ENCODE results near the gene PRKCG. TPM values are rescaled to one million over a fixed set of nuclear protein-coding genes. Genes with fewer than 3 reads are reported as not detected.
A peak's percentile ranks its signal among the peaks of the same experiment; 100 is the strongest.

PRKCG gene
- total RNA-seq, 1 donor from 2014 or later, result not detected

DNA sequence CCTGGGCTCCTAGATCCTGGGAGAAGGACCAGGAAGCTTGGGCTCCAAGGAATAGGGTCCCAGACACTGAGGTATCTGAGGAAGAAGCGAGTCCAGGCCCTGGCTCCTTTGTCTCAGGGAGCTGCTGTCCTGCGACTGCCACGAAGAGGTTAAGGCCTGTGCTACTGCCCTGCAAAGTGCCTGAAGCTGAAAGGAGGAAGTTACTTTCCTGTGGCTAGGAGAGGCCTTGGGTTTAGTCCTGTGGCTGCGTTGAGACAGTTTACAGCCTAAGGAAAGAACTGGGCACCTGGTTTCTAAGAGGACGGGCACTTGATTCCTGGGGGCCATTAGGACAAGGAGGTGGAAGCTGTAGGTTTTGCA lies 11.5 kb upstream of the PRKCG start:
- Histone ChIP-seq H3K4me3 (peak overlapping the region; percentile 16), H3K27me3 (no peaks in the 10 kb centered on the region), H3K27ac (no peak overlapping the region), H3K9me3 (no peaks in the 10 kb centered on the region), H3K4me1 (peaks cover 26% of the 10 kb centered on the region), H3K36me3 (peaks cover 27% of the 10 kb centered on the region)
- intact Hi-C loops (cut with DNase I), result no loop called here
- peak; percentile 5 for ATAC-seq
- no peak for DNase-seq
- TF ChIP-seq, protein P1, sequence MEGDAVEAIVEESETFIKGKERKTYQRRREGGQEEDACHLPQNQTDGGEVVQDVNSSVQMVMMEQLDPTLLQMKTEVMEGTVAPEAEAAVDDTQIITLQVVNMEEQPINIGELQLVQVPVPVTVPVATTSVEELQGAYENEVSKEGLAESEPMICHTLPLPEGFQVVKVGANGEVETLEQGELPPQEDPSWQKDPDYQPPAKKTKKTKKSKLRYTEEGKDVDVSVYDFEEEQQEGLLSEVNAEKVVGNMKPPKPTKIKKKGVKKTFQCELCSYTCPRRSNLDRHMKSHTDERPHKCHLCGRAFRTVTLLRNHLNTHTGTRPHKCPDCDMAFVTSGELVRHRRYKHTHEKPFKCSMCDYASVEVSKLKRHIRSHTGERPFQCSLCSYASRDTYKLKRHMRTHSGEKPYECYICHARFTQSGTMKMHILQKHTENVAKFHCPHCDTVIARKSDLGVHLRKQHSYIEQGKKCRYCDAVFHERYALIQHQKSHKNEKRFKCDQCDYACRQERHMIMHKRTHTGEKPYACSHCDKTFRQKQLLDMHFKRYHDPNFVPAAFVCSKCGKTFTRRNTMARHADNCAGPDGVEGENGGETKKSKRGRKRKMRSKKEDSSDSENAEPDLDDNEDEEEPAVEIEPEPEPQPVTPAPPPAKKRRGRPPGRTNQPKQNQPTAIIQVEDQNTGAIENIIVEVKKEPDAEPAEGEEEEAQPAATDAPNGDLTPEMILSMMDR (IDR thresholded peaks at IDR 0.05), result no peak

DNA sequence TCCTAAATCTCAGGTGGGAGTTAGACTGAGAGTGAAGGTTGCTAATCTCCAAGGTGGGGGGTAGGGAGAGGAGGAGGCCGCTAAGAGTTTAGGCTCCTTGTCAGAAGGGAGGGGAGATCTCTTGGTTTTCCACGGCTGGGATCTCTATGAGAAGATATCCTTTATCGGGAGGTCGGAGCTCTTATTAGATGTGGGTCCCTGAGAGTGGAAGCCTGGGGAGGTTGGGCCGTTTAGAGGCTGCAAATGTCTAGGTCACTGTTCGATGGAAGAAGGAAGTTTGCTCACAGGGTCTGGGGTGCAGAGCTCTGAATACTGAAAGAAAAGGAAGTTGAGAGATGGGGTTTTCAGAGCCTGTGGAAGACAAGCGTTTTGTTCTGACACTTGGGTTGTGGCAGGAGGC lies 10.5 kb upstream of the PRKCG start:
- Histone ChIP-seq H3K27me3 (no peaks in the 10 kb centered on the region), H3K27ac (no peak overlapping the region), H3K9me3 (no peaks in the 10 kb centered on the region), H3K4me3 (no peak overlapping the region), H3K4me1 (peaks cover 20% of the 10 kb centered on the region), H3K36me3 (peaks cover 34% of the 10 kb centered on the region)
- no peak for DNase-seq
- intact Hi-C loops (cut with DNase I), result no loop called here
- TF ChIP-seq, protein P1 (IDR thresholded peaks at IDR 0.05), result no peak
- no peak for ATAC-seq

DNA sequence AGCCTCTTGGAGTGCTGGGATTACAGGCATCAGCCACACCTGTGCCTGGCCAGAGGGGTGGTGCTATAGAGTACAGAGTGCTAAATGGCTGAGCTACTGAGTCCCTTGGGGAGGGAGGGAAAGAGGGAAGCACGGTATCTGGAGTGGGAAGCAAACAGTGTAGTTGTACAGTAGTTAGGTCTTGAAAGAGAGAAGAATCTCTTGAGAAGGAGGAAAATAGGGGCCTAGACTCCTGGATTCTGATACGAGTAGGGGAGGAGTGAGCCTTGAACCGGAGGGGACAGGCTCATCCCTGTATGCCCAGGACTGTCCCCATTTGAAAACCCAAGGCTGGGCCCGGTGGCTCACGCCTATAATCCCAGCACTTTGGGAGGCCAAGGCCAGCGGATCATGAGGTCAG lies 9.2 kb upstream of the PRKCG start:
- DNase-seq (no peak), ATAC-seq (no peak)
- Histone ChIP-seq H3K4me3 (no peak overlapping the region), H3K36me3 (peaks cover 34% of the 10 kb centered on the region), H3K9me3 (no peaks in the 10 kb centered on the region), H3K27ac (no peak overlapping the region), H3K27me3 (no peaks in the 10 kb centered on the region), H3K4me1 (peaks cover 13% of the 10 kb centered on the region)
- intact Hi-C loops (cut with DNase I), result no loop called here
- TF ChIP-seq, protein P1 (IDR thresholded peaks at IDR 0.05), result no peak

DNA sequence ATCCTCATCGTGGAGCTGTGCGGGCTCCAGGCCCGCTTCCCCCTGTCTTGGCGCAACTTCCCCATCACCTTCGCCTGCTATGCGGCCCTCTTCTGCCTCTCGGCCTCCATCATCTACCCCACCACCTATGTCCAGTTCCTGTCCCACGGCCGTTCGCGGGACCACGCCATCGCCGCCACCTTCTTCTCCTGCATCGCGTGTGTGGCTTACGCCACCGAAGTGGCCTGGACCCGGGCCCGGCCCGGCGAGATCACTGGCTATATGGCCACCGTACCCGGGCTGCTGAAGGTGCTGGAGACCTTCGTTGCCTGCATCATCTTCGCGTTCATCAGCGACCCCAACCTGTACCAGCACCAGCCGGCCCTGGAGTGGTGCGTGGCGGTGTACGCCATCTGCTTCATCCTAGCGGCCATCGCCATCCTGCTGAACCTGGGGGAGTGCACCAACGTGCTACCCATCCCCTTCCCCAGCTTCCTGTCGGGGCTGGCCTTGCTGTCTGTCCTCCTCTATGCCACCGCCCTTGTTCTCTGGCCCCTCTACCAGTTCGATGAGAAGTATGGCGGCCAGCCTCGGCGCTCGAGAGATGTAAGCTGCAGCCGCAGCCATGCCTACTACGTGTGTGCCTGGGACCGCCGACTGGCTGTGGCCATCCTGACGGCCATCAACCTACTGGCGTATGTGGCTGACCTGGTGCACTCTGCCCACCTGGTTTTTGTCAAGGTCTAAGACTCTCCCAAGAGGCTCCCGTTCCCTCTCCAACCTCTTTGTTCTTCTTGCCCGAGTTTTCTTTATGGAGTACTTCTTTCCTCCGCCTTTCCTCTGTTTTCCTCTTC lies 8.0 kb upstream of the PRKCG start:
- no peak overlapping the region for H3K4me3 ChIP-seq
- intact Hi-C loops (cut with DNase I), result no loop called here
- no peaks in the 10 kb centered on the region for H3K27me3 ChIP-seq
- no peak overlapping the region for H3K27ac ChIP-seq
- no peak for ATAC-seq
- DNase-seq, result no peak
- H3K36me3 ChIP-seq, result peaks cover 34% of the 10 kb centered on the region
- TF ChIP-seq, protein P1 (IDR thresholded peaks at IDR 0.05), result no peak
- no peaks in the 10 kb centered on the region for H3K9me3 ChIP-seq
- H3K4me1 ChIP-seq, result peaks cover 13% of the 10 kb centered on the region

DNA sequence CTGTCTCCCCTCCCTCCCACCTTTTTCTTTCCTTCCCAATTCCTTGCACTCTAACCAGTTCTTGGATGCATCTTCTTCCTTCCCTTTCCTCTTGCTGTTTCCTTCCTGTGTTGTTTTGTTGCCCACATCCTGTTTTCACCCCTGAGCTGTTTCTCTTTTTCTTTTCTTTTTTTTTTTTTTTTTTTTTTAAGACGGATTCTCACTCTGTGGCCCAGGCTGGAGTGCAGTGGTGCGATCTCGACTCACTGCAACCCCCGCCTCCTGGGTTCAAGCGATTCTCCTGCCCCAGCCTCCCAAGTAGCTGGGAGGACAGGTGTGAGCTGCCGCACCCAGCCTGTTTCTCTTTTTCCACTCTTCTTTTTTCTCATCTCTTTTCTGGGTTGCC lies 7.4 kb upstream of the PRKCG start:
- DNase-seq, result no peak
- ATAC-seq, result no peak
- H3K4me3 ChIP-seq, result no peak overlapping the region
- peaks cover under 1% of the 10 kb centered on the region for H3K27me3 ChIP-seq
- peaks cover 15% of the 10 kb centered on the region for H3K4me1 ChIP-seq
- H3K36me3 ChIP-seq, result peaks cover 34% of the 10 kb centered on the region
- no peaks in the 10 kb centered on the region for H3K9me3 ChIP-seq
- intact Hi-C loops (cut with DNase I), result no loop called here
- H3K27ac ChIP-seq, result no peak overlapping the region
- TF ChIP-seq, protein P1 (IDR thresholded peaks at IDR 0.05), result no peak

Data from upper lobe of right lung (tissue), 1 donor.